ENCODE measurements around the gene CERK. TPM values are rescaled to one million over a fixed set of nuclear protein-coding genes. Genes with fewer than 3 reads are reported as not detected.

Gene CERK
- total RNA-seq, 2 experiments from 2014 or later: 54.4 to 55.0 TPM

- Mint-ChIP-seq H3K4me3 (peak overlapping the region; percentile 57), H3K4me1 (ENCODE audit: low read depth) (peaks cover 23% of the 10 kb centered on the region)
These were observed 76.7 kb downstream of the CERK start for GRCh38 chr22:46661221-46661851.

DNA sequence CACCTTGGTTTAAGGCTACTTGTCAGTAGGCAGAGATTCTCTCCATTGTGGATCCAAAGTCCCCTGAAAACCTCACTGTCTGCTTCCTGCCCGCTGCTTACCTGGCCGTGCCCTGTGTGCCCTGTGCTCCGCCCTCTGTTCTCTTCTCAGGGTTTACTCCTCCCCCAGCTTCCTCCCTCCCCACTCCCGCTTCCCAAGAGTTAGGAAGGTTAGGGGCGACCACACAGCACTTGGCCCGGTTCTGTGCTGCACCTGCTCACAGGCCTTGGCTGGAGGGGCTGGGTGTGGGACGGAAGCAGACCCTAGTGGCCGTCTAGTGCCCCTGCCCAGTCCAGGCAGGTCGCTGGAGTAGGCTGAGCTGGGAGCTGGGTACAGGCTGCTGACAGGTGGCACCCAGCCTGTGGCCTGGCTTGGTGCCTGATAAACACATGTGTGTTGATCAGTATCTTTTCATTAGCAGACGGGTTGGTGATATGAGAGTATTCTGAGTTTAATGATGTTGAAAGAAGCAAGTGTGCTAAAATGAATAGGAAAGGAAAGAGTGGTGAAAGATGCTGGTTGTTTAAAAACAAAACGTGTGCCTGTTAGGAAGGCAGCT is 77.3 kb downstream of the CERK start:
- peak; percentile 42 for DNase-seq
- Mint-ChIP-seq H3K27me3 (no peaks in the 10 kb centered on the region), H3K4me3 (peak overlapping the region; percentile 57), H3K27ac (peak overlapping the region; percentile 94), H3K9me3 (no peaks in the 10 kb centered on the region), H3K36me3 (no peaks in the 10 kb centered on the region), H3K4me1 (ENCODE audit: low read depth) (peaks cover 23% of the 10 kb centered on the region)
- POLR2A ChIA-PET: no interaction called here
- intact Hi-C loops (cut with micrococcal nuclease): loop anchor here (1.0 kb wide), 2 partner anchors 14 to 46 kb away; no protein-coding TSS in a partner anchor
- CTCF ChIA-PET: interaction anchor here (2.3 kb wide), 1 partner anchor 97 kb away, joined by 7 read pairs; no protein-coding TSS in a partner anchor

More at GRCh38 chr22:46661221-46661851, 76.7 kb downstream of the CERK start:
- ChIA-PET CTCF (interaction anchor here (2.3 kb wide), 1 partner anchor 98 kb away, joined by 7 read pairs; no protein-coding TSS in a partner anchor), POLR2A (no interaction called here)
- Mint-ChIP-seq H3K9me3 (no peaks in the 10 kb centered on the region), H3K27me3 (no peaks in the 10 kb centered on the region), H3K27ac (peak overlapping the region; percentile 94), H3K36me3 (no peaks in the 10 kb centered on the region)
- DNase-seq: peak; percentile 82
- intact Hi-C loops (cut with micrococcal nuclease): loop anchor here (1.0 kb wide), 2 partner anchors 13 to 47 kb away; no protein-coding TSS in a partner anchor

DNA sequence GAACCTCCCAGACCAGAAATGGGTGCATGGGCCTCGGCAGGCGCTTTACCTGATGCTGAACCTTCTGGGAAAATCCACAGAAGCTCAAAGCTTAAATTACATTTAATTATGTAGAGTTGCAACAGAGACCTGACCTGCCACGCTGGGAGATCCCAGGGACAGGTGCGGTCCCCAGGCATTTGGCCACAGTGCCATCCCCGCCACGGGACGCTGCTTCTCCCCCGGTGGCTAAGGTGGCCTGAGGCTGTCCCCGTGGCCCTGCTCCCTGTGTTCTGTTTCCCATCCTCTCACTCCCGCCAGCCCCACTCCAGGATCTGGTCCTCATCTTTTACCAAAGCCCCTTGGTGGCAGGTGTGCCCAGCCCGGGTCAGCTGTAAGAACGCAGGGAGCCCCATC is 78.3 kb downstream of the CERK start:
- Mint-ChIP-seq H3K36me3 (no peaks in the 10 kb centered on the region), H3K4me3 (no peak overlapping the region), H3K9me3 (no peaks in the 10 kb centered on the region), H3K4me1 (ENCODE audit: low read depth) (peaks cover 24% of the 10 kb centered on the region), H3K27ac (peak overlapping the region; percentile 94), H3K27me3 (no peaks in the 10 kb centered on the region)
- no peak for DNase-seq
- intact Hi-C loops (cut with micrococcal nuclease): no loop called here
- ChIA-PET CTCF (interaction anchor here (0.5 to 2.3 kb wide), 2 partner anchors 96 to 178 kb away, joined by 4 to 7 read pairs; no protein-coding TSS in a partner anchor), POLR2A (no interaction called here)

DNA sequence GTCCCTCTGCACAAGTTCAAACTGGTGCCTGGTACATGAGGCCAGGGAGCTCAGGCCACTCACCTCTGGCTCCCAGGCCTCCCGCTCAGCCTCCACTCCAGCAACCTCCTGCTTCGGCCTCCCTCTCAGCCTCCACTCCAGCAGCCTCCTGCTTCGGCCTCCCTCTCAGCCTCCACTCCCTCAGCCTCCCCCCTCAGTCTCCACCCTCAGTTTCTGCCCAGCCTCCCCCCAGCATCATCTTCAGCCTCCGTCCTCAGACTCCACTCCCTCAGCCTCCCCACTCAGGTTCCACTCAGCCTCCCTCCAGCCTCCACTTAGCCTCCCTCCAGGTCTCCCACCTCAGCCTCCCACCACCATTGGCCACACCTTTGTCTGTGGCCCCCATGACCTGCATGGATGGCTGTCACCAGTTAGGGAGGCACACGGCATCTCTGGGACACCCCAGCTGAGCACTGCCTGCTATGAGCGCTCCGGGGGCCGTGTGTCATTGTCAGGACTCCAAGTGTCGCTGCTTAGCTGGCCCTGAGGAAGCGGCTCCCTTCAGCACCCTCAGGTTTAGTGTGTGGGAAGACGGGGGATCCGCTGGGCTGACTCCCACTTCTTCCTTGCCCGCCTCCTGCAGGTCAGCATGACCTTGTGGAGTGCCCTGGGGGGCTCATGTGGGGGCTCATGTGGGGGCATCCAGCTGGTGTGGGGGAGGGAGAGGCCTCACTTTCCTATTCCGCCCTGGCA is 78.8 kb downstream of the CERK start:
- DNase-seq: no peak
- Mint-ChIP-seq H3K4me1 (ENCODE audit: low read depth) (peaks cover 28% of the 10 kb centered on the region), H3K36me3 (no peaks in the 10 kb centered on the region), H3K27me3 (no peaks in the 10 kb centered on the region), H3K27ac (no peak overlapping the region), H3K4me3 (no peak overlapping the region), H3K9me3 (no peaks in the 10 kb centered on the region)
- CTCF ChIA-PET: interaction anchor here (2.3 kb wide), 1 partner anchor 95 kb away, joined by 7 read pairs; no protein-coding TSS in a partner anchor
- POLR2A ChIA-PET: no interaction called here
- intact Hi-C loops (cut with micrococcal nuclease): no loop called here

DNA sequence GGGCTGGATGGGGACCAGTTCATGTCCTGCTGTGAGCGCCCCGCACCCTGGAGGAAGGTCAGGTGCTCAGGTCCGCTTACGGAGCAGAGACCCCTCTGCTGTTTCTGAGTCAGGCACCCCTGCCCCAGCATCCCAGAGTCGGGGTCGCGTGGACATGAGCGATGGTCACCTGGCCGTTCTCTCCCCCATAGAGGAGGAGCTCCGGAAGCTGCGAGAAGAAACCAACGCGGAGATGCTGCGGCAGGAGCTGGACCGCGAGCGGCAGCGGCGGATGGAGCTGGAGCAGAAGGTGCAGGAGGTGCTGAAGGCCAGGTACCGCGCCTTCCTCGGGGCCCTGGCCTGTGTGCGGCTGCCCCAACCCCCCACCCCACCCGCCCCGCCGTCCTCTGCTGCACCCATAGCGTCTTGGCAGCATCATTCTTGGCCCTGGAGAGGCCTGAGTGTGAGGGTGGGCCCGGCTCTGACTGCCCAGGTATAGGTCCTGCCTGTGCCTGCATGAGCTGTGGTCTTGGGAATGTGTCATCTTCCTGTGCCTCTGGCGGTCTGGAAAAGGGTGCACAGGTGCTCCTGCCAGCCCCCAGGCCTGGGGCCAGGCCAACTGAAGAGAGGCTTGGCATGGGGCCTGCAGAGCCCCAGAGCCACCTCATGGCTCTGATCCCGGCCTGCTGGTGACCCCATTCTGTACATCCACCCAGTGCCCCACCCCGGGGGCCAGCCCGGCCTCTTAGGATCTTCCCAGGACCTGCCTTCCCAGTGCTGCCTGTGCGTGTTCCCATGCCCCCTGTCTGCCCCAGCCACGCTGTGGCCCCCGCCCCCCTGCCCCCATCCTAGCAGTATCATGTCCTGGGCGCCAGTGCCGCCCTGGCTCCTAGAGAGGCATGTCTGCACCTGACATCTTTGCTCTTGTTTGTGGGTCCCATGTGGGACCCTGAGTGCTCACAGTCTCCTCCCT is 79.8 kb downstream of the CERK start:
- no peak overlapping the region for H3K4me3 Mint-ChIP-seq
- H3K9me3 Mint-ChIP-seq: no peaks in the 10 kb centered on the region
- peaks cover 2% of the 10 kb centered on the region for H3K36me3 Mint-ChIP-seq
- H3K4me1 Mint-ChIP-seq (ENCODE audit: low read depth): peaks cover 37% of the 10 kb centered on the region
- ChIA-PET POLR2A (no interaction called here), CTCF (no interaction called here)
- intact Hi-C loops (cut with micrococcal nuclease): no loop called here
- no peaks in the 10 kb centered on the region for H3K27me3 Mint-ChIP-seq
- no peak overlapping the region for H3K27ac Mint-ChIP-seq
- no peak for DNase-seq

DNA sequence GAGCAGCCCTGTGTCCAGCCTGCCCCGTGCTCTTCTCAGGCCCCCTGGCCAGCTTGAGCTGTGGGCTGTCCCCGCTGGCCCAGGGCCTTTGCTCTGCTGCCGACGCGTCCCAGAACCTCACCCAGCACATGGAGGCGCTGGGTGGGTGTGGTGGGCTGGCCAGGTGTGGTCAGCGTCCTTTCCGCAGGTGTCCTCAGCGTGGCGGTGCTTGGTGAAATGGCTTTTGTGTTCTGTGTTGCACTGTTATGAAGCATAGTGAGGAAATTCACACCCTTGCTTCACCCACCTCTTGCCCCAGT is 80.4 kb downstream of the CERK start:
- CTCF ChIA-PET: no interaction called here
- Mint-ChIP-seq H3K4me1 (ENCODE audit: low read depth) (peaks cover 44% of the 10 kb centered on the region), H3K36me3 (peaks cover 2% of the 10 kb centered on the region), H3K4me3 (no peak overlapping the region), H3K9me3 (no peaks in the 10 kb centered on the region), H3K27ac (no peak overlapping the region), H3K27me3 (no peaks in the 10 kb centered on the region)
- POLR2A ChIA-PET: no interaction called here
- intact Hi-C loops (cut with micrococcal nuclease): no loop called here
- no peak for DNase-seq

- DNase-seq: no peak
- H3K4me1 Mint-ChIP-seq (ENCODE audit: low read depth): peaks cover 47% of the 10 kb centered on the region
- POLR2A ChIA-PET: no interaction called here
- no peaks in the 10 kb centered on the region for H3K27me3 Mint-ChIP-seq
- intact Hi-C loops (cut with micrococcal nuclease): no loop called here
- H3K4me3 Mint-ChIP-seq: no peak overlapping the region
- H3K9me3 Mint-ChIP-seq: no peaks in the 10 kb centered on the region
- peaks cover 2% of the 10 kb centered on the region for H3K36me3 Mint-ChIP-seq
- CTCF ChIA-PET: no interaction called here
- peak overlapping the region; percentile 14 for H3K27ac Mint-ChIP-seq
These were observed 81.0 kb downstream of the CERK start for GRCh38 chr22:46656856-46657654.

DNA sequence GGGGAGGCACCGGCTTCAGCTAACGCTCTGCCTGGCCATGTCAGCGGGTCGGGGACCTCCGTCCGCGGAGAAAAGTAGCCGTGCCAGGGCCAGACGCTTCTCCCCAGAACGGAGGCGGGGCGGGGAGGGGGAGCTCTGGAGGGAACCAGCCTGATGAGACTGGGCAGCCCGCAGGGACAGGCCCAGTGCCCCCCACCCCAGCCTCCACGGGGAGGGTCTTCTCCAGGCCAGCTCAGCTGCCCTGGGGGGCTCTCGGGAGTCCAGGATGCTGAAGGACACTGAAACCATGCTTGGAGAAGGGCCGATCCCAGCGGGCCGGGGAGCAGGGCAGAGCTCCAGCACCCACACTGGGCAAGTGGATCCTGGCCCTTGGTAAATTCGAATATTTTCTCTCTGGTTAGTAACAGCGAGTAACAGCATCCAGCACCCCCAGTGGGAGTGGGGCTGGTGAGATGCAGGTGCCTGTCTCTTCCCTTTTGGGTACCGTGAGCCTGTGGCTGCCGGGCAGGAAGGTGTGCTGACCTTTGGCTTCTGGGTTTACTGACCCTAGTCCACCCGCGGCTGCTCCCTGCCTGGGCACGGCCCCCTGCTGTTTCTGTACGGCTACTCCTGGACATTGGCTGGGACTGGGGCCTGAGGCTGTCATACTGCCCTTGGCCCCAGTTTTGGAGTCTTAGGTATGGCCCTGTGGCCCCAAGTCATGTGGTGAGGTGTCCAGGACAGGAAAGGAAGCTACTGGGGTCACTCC is 82.0 kb downstream of the CERK start:
- Mint-ChIP-seq H3K27ac (no peak overlapping the region), H3K4me1 (ENCODE audit: low read depth) (peaks cover 40% of the 10 kb centered on the region), H3K27me3 (no peaks in the 10 kb centered on the region), H3K4me3 (no peak overlapping the region), H3K36me3 (peaks cover 2% of the 10 kb centered on the region), H3K9me3 (no peaks in the 10 kb centered on the region)
- ChIA-PET CTCF (interaction anchor here (0.7 to 1.3 kb wide), 2 partner anchors 20 to 92 kb away, joined by 3 to 5 read pairs; no protein-coding TSS in a partner anchor), POLR2A (no interaction called here)
- DNase-seq: no peak
- intact Hi-C loops (cut with micrococcal nuclease): no loop called here

GRCh38 chr22:46654927-46655595 is 83.0 kb downstream of the CERK start:
- no peak for DNase-seq
- intact Hi-C loops (cut with micrococcal nuclease): no loop called here
- H3K27me3 Mint-ChIP-seq: no peaks in the 10 kb centered on the region
- H3K36me3 Mint-ChIP-seq: peaks cover 2% of the 10 kb centered on the region
- peak overlapping the region; percentile 50 for H3K27ac Mint-ChIP-seq
- H3K4me1 Mint-ChIP-seq (ENCODE audit: low read depth): peaks cover 30% of the 10 kb centered on the region
- no peak overlapping the region for H3K4me3 Mint-ChIP-seq
- no peaks in the 10 kb centered on the region for H3K9me3 Mint-ChIP-seq
- POLR2A ChIA-PET: no interaction called here
- CTCF ChIA-PET: interaction anchor here (1.3 kb wide), 1 partner anchor 92 kb away, joined by 5 read pairs; no protein-coding TSS in a partner anchor

DNA sequence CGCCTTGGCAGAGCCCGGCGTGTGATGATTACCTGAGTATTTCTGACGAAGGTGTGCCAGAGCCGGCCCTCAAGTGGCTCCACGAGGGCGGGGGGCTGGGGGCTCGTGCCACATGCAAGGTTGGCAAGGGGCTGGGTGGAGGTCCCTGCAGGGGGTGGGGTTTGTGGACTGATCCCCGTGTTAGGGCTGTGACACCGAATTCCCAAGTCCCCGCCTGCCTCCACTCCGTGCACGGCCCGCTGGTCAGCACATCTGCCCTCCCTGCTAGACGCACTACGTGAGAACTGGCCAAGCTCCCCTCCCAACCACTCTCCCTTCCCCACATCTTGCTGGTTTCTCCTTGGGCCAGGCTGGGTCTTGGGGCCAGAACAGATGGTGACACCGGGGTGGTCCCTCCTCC is 83.6 kb downstream of the CERK start:
- Mint-ChIP-seq H3K27ac (peak overlapping the region; percentile 50), H3K36me3 (peaks cover 2% of the 10 kb centered on the region), H3K27me3 (no peaks in the 10 kb centered on the region), H3K4me1 (ENCODE audit: low read depth) (peaks cover 28% of the 10 kb centered on the region), H3K9me3 (no peaks in the 10 kb centered on the region), H3K4me3 (no peak overlapping the region)
- no peak for DNase-seq
- ChIA-PET CTCF (interaction anchor here (1.3 kb wide), 1 partner anchor 91 kb away, joined by 5 read pairs; no protein-coding TSS in a partner anchor), POLR2A (no interaction called here)
- intact Hi-C loops (cut with micrococcal nuclease): no loop called here

All from activated CD4-positive, alpha-beta memory T cell treated with anti-CD3 and anti-CD28 coated beads for 36 hours (primary cell).